GM21515 (cell line): ENCODE results near the gene MRTFA.
"Not testable (repeated sequence)": the region's sequence is repeated elsewhere in the genome, so short reads cannot be mapped to it uniquely, and the experiment has no call there.

ENCODE experiments used
- ATAC-seq: cut with Tn5 transposase; IDR thresholded peaks from one replicate; pipeline ENCODE4 v1.9.1; 2021; ENCODE audit not compliant: unreplicated experiment

The MRTFA gene

DNA sequence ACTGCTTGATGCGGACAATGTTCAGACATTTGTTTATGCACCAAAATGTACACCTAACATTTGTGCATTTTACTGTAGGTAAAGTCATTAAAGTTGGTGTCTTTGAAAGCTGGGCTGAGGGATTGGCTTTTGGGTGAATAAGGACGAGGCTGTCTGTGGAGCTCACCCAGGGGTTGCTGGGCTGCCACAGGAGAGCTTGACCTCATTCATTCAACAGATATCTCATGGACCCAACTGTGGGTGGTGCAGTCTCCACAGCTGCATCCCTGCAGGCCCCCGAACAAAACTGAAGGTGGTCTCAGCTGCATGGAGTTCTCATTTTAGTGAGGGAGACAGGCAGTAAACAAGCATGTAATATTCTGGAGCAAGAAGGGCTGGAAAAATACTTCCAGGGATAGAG lies 233.4 kb downstream of the MRTFA start:
- no peak for ATAC-seq

DNA sequence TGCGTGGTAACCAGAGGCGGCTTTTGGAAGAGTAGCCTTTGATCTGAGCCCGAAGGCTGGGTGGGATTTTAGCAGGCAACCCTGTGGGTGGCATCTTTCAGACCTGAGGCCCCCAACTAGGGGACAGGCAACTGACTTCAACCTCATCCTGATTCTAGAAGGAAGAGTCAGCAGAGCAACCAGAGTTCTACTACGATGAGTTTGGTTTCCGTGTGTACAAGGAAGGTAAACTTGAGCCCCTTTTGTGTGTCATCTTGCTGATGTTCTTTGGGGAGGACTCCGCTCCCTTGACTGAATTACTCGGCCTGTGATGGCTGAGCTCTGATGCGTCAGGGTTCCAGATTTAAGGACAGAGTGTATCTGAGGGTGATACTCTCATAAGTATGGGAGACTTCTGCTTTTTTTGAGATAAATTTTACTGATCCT lies 234.5 kb downstream of the MRTFA start:
- ATAC-seq: no peak

DNA sequence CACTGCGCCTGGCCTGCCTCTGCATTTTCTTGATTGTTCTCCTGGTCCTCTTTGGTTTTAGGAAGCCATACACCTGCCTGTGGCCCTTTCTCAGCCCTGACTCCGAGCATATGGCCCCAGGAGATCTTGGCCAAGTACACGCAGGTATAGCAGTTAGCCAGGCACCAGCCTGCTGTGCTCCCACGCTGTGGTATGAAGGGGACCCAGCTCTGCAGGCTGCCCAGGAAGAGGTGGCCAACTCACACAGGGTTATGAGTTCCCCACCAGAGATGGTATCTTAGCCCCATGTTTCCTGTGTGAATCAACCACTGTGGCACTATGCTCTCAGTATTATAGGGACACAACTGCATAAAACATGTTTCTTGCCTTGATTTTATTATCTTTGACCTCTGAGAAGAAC lies 235.0 kb downstream of the MRTFA start:
- no peak for ATAC-seq

DNA sequence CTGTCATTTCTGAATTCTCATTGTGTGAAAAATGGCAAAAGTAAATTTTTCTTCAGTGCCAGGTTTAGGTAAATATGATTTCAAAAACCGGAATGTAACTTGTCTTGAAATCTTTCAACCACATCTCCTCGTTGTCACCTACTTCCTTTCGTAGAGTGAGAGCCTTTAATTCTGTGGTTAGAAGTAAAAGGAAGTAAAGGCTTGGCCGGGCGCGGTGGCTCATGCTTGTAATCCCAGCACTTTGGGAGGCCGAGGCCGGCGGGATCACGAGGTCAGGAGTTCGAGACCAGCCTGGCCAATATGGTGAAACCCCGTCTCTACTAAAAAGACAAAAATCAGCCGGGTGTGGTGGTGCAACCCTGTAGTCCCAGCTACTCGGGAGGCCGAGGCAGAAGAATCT lies 236.4 kb downstream of the MRTFA start:
- no peak for ATAC-seq

DNA sequence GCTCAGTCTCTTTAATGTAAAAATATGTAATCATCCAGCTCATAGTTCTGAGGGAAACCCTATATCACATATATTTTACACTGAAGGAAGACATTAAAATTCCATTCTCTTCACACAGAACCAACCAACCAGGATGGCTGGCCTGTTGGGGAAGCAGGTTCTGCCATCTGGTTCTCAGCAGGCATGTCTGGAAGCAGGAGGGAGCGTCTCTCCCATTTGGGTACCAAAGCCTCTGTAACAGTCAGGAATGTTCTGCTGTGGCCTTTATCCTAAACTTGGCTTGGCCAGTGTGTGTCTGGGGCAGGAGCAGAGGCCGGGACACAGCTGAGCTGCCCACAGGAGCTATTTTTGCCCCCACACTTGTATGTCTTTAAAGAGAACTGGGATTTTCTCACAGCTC lies 236.9 kb downstream of the MRTFA start:
- ATAC-seq: no peak

DNA sequence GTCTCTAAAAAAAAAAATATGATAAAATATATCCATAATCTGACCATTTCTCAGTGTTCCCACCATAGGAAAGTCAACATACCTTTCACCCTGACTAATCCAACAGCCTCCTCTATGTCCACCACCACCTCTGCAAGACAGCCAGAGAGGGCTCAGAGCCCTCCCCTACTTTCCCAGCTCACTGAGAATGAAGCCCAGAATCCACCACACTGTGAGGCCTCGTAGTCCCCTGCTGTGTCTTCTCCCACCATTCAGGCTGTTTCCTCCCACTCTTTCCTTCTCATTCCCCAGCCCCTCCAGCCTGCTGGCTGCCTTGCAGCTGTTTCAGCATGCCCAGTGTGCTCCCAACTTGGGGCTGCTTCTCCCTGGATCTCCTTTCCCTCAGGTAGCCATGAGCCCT lies 239.1 kb downstream of the MRTFA start:
- no peak for ATAC-seq

DNA sequence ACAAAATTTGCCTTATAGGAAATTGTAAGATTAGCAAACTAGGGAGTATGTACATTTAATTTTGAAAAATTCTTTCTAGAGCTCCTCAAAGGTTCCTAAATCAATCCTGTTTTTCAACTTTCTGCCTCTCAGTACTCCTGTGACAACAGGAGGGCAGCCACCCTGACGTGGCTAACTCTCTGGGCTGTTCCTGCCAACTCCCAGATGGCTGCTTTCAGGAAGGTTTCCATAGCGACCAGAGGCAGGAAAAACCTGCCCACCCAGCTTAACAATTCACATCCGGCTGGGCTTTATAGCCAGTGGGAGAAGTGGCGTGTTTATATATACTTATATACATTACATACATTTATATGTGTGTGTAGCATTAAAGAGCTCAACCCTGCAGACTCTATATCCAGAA lies 239.6 kb downstream of the MRTFA start:
- ATAC-seq: no peak

DNA sequence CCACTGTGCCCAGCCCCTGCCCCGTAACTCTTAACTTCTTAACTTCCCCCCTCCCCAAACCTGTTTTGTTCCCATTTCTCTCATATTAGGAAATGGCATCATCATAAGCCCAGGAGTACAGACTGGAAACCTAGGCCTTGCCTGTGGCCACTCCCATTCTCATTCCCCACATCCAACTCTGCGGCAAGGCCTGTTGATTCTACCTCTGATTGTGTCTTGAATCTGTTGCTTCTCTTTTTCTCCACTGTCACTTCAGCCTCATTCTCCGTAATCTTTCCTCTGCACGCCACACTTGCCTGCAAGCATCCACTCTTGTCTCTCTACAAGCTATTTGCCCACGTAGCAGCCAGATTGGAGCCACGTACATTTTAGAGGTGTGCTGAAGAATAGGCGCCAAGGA lies 240.9 kb downstream of the MRTFA start:
- ATAC-seq: no peak

DNA sequence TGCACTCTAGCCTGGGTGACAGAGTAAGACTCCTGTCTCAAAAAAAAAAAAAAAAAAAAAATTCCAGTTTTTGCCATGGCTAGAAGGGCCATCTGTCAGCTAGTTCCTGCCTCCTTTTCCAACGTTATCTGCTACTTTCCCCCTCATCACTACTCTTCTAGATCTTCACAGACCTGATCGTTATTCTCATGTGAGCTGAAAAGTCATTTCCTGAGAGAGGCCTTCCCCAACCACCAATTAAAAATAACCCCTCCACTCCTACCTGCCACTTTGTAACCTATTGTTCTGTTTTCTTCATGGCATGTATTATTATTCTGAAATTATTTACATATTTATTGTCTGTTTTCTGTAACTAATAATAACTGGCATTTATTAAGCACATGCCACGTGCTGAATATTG lies 241.9 kb downstream of the MRTFA start:
- no peak for ATAC-seq

DNA sequence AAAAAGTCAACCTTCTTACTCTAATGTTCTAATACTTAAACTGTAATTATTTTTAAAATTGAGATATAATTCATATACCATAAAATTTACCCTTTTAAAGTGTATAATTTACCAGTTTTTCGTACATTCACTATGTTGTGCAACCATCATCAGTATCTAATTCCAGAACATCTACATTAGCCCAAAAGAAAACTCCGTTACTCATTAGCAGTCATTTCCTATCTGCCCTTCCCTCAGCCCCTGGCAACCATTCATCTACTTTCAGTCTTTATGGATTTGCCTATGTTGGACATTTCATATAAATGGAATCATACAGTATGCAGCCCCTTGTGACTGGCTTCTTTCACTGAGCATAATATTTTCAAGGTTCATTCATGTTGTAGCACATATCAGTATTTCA lies 243.9 kb downstream of the MRTFA start:
- ATAC-seq: no peak

DNA sequence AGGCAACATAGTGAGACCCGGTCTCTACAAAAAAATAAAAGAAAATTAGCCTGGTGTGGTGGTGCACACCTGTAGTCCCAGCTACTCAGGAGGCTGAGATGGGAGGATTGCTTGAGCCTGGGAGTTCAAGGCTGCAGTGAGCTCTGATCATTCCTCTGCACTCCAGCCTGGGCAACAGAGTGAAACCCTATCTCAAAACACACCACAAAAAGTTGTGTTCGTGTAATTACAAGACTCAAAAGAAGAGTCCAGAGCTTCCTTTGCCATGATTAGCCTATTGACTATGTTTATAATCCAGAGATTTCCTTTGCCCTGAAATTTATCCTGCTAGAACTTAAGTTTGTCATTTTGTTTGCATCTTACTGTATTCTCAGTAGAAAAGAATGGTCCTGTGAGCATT lies 245.1 kb downstream of the MRTFA start:
- ATAC-seq: no peak

DNA sequence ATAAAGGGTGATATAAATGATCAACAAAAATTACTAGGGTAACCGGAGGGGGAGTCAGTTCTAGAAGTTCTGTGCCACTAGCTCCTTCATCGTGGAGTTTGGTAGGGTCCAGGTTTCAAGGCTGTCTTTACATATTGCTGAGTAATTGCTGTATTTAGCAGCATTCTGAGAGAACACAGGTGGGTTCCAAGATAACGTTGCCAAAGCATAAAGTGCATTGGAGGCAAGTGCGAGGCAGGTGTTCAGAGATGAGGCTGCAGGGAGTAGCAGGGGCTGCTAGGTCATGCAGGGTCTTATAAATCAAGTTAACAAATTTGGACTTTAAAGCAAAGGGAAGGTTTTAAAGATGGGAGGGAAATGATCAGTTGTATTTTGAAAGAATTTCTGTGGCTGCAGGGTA lies 248.3 kb downstream of the MRTFA start:
- ATAC-seq: no peak

DNA sequence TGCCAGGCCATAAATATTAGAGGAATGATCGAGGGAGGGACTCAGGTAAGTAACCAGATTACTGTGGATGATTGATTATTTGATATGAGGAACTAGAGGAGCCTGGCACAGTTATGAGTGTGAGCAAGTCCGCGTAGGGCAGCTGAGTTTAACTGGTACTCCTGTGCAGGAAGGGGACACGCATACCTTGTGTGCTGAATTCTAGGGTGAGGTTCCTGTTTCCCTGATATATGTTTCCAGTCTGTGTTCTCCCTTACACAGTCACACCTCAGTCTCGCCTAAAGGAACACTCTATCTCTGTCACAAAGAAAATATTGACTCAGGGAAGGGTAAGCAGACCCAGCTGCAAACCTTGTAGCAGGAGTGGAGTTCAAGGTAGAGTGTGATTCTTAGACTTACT lies 248.8 kb downstream of the MRTFA start:
- ATAC-seq: no peak

DNA sequence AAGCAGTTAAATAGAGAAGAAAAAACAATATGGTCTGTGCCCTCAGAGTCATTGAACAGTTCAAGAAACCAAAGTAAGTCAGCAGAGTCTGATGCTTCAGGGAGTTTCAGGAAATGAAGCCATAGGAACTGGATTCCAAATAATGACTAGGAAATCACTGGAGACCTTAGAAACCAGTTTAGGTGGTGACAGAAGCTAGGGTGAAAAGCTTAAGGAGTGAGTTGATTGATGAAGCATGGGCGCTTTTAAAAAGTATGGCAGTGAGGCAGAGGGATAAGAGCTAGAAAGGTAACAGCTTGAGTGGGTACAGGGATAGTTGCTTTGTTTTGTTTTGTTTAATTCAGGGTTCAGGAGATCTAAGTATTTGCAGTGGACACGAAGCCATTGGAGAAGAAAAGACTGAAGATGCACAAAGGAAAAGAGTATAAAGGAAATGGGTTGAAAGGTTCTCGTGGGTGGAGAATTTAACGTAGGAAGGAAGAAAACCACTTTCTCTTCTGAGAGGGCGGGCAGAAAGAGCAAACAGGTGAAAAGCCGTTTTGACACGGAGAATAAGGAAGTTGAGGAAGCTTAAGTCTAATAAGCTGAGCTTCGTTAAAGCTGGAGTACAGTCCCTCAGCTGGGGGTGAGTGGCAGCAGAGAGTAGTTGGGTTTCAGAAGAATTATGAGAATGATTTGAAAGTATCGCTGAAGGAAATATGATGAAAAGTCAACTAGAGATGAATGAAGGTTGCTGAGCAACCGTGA lies 251.3 kb downstream of the MRTFA start:
- no peak for ATAC-seq

DNA sequence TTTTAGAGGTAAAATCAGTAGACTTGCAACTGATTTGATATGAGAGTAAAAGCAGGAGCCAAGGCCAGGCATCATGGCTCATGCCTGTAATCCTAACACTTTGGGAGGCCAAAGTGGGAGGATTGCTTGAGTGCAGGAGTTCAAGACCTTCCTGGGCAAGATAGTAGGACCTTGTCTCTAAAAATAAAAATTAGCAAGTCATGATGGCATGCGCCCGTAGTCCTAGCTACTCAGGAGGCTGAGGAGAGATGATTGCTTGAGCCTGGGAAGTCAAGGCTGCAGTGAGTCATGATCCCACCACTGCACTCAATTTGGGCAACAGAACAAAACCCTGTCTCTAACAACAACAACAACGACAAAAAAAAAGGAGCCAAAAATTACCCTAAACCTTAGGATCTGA lies 252.6 kb downstream of the MRTFA start:
- ATAC-seq: no peak

DNA sequence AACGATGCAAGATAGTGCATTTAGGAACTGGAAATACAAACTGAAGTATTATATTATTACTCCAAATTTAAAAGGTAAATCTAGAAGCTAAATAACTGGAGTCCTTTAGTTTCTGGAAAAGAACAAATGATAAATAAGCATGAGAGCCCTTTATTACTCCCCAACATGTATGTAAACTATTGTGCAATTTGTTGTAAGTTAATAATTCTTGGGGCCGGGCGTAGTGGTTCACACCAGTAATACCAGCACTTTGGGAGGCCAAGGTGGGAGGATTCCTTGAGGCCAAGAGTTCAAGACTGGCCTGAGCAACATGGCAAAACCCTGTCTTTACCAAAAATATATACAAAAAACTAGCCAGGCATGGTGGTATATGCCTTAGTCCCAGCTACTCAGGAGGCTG lies 255.1 kb downstream of the MRTFA start:
- ATAC-seq: no peak

DNA sequence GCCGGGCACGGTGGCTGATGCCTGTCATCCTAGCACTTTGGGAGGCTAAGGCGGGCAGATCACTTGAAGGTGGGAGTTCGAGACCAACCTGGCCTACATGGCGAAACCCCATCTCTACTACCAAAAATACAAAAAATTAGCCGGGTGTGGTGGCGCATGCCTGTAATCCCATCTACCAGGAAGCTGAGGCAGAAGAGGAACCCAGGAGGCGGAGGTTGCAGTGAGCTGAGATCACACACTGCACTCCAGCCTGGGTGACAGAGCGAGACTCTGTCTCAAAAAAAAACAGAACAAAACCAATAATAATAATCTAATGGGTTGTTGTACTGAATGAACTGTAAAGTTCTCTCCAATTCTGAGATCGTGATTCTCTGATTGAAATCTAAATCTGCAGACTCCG lies 258.1 kb downstream of the MRTFA start:
- ATAC-seq: not testable (repeated sequence)

DNA sequence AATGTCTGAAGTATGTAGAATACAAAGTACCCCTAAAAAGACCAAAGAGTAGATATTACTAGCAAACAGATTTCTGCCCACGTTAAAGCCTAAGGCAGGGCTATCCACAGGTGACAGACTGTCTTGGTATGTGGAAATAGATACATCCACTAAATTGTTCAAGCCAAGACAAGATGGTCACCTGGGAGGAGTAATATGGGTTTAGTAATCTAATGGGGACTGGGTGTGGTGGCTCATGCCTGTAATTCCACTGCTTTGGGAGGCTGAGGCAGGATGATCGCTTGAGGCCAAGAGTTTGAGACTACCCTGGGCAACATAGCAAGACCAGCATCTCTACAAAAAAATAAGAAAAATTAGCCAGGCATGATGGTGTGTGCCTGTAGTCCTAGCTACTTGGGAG lies 258.6 kb downstream of the MRTFA start:
- ATAC-seq: no peak

DNA sequence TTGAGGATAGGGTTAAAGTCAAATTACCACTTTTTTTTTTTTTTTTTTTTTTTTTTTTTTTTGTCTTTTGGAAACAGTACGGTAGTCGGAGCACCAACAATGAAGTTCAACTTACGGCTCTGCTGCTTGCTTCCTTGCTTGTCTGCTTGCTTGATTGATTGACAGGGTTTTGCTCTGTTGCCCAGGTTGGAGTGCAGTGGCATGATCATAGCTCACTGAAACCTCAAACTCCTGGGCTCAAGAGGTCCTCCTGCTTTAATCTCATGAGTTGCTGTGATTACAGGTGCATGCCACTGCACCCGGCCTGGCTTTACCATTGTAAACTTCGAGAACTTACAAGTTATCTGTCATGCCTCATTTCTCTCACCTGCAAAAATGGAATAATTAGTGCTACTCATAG lies 260.4 kb downstream of the MRTFA start:
- ATAC-seq: no peak

DNA sequence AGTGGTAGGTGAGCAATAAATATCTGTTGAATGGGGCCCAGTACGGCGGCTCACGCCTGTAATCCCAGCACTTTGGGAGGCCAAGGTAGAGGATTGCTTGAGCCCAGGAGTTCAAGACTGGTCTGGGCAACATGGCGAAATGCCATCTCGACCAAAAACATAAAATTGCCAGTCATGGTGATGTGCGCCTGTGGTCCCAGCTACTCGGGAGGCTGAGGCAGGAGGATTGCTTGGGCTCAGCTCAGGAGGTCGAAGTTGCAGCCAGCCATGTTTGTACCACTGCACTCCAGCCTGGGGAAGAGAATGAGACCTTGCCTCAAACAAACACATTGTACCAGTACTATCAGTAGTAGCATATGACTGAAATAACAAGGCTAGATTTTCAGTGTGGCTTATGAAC lies 262.0 kb downstream of the MRTFA start:
- ATAC-seq: no peak

DNA sequence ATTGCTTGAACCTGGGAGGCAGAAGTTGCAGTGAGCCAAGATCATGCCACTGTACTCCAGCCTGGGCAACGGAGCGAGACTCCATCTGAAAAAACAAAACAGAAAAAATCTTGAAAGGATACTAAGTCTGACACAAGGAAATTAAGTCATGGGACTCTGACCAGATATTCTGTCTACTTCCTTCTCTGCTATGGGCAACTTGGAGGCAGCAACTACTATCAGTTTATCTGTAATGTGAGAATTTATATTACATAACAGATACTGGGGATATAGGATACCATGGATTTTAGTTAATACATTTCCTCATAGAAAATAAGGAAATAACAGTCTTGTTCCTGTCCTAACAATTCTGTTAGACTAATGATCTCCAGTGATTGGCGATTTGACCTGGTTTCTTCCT lies 267.7 kb downstream of the MRTFA start:
- no peak for ATAC-seq

DNA sequence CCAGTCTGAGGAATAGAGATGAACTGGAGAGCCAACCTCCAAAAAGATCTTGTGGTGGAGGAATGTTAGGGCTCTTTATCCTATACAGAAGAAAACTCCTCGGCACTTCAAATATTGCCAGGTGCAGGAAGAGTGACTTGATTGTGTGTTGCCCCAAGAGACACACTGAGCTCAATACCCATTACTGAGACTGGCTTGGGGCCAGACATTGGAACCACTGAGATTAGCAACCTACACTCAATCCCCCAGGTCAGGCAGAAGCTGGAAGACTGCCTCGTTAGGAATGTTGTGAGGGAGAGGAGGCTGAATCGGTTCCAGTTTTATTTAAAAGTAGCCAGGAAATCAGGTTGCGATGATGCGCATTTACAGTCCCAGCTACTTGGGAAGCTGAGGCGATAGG lies 268.5 kb downstream of the MRTFA start:
- ATAC-seq: no peak

DNA sequence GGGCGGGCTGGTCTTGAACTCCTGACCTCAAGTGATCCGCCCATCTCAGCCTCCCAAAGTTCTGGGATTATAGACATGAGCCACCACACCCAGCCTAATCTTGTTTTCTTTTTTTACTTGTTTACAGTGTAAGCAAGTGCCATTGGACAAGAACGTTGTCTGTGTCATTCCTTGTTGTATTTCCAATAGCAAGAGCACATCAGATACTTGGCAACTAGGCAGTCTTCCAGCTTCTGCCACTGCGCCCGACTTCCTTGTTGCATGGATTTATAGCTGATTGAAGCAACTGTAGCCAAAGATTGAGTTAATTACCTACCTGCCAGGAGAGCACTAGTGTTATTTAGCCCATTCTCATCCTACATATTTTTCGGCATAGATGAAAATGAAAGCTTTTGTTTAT lies 269.2 kb downstream of the MRTFA start:
- ATAC-seq: no peak
